Thymus (tissue), 11 donors: ENCODE data around the gene STARD9. TPM values are rescaled to one million over a fixed set of nuclear protein-coding genes. Genes with fewer than 3 reads are reported as not detected.

Source experiments
- DNase-seq, 9 donors: peaks; one replicate each; pipeline ENCODE4 v3.0.0-alpha.2; 2013; ENCODE audit warnings: low spot score in 9 of 9, low read depth in 6 of 9, missing footprints in 1 of 9
- H3K27ac ChIP-seq, 2 donors: one replicate each; pipeline ENCODE4 v1.5.1; 2013; ENCODE audit warnings: control low read depth in 1 of 2, low read depth in 1 of 2, low read length in 1 of 2, mild to moderate bottlenecking in 1 of 2, moderate library complexity in 1 of 2
- H3K27me3 ChIP-seq, 2 donors: one replicate each; pipeline ENCODE4 v1.5.1; 2013; ENCODE audit warnings: low read length in 1 of 2; ENCODE audit not compliant: control insufficient read depth in 2 of 2, insufficient read depth in 1 of 2
- H3K36me3 ChIP-seq, 2 donors: one replicate each; pipeline ENCODE4 v1.5.1; 2013; ENCODE audit warnings: low read length in 1 of 2, mild to moderate bottlenecking in 1 of 2, moderate library complexity in 1 of 2; ENCODE audit not compliant: control insufficient read depth in 2 of 2, insufficient read depth in 2 of 2
- H3K4me1 ChIP-seq, 2 donors: one replicate each; pipeline ENCODE4 v1.5.1; 2013; ENCODE audit warnings: low read length in 2 of 2; ENCODE audit not compliant: control insufficient read depth in 2 of 2, insufficient read depth in 2 of 2
- H3K4me3 ChIP-seq, 2 donors: one replicate each; pipeline ENCODE4 v1.5.1; 2013; ENCODE audit warnings: low read length in 2 of 2, control low read depth in 1 of 2, mild to moderate bottlenecking in 1 of 2
- H3K9me3 ChIP-seq, 2 donors: one replicate each; pipeline ENCODE4 v1.5.1; 2013; ENCODE audit warnings: low read length in 1 of 2, mild to moderate bottlenecking in 1 of 2; ENCODE audit not compliant: control insufficient read depth in 2 of 2, insufficient read depth in 1 of 2
- WGBS: extraction: QIAGEN DNeasy Blood & Tissue Kit; methylation state at CpG from one replicate; pipeline ENCODE4 v1.1.7; 2013; 5-methylcytosine and 5-hydroxymethylcytosine counted together
- polyA plus RNA-seq: library from polyadenylated mRNA; stranded (reverse); fragments of 200-250 nt; gene quantifications from one replicate; pipeline ENCODE4 v1.2.3, GENCODE V29; 2013
- total RNA-seq: library from RNA; stranded (reverse); fragments of 120-200 nt; gene quantifications from one replicate; pipeline ENCODE4 v1.2.4, GENCODE V29; 2013
- donor health status: healthy.

STARD9 gene
- total and polyA plus RNA-seq, 2 donors = 4.4 to 7.8 TPM

GRCh38 chr15:42712584-42712983 lies 137.2 kb downstream of the STARD9 start:
- Histone ChIP-seq H3K9me3 (no peaks in the 10 kb centered on the region), H3K4me3 (no peak overlapping the region), H3K27ac (no peak overlapping the region), H3K4me1 (no peaks in the 10 kb centered on the region), H3K27me3 (no peaks in the 10 kb centered on the region), H3K36me3 (no peaks in the 10 kb centered on the region)
- WGBS = 93% methylated on average over 4 of the region's 4 CpGs
- no peak for DNase-seq

DNA sequence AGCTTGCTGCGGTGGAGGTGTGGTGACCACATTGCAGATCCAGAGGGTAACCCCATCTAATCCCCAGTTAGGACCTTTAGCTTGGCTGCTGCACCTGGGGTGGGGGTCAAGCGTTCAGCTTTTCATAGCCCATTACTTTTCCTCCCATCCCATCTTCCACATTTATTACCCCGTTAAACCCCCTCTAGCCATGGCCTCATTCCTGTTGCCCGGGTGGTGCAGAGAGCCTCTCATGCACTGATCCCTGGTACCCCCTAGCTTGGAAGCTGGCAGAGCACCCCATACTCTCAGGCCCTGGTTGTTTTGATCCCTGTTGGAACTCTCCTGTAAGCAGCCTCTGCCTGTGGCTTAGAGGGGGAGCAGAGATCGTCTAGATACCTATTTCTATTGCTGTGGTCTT lies 140.7 kb downstream of the STARD9 start:
- no peaks in the 10 kb centered on the region for H3K27me3 ChIP-seq
- 99% methylated on average over 5 of the region's 5 CpGs for WGBS
- no peak for DNase-seq
- H3K36me3 ChIP-seq = peaks cover 20 to 23% of the 10 kb centered on the region in 2 donors
- no peaks in the 10 kb centered on the region for H3K4me1 ChIP-seq
- H3K9me3 ChIP-seq = no peaks in the 10 kb centered on the region
- no peak overlapping the region for H3K27ac ChIP-seq
- H3K4me3 ChIP-seq = no peak overlapping the region

- no peak for DNase-seq
- Histone ChIP-seq H3K9me3 (no peaks in the 10 kb centered on the region), H3K36me3 (peaks cover 20 to 23% of the 10 kb centered on the region in 2 donors), H3K27me3 (no peaks in the 10 kb centered on the region), H3K4me3 (no peak overlapping the region), H3K4me1 (no peaks in the 10 kb centered on the region), H3K27ac (no peak overlapping the region)
- 99% methylated on average over 2 of the region's 2 CpGs for WGBS
Measured at GRCh38 chr15:42716626-42717025, 141.2 kb downstream of the STARD9 start.

- Histone ChIP-seq H3K36me3 (peaks cover 38 to 41% of the 10 kb centered on the region in 2 donors), H3K9me3 (no peaks in the 10 kb centered on the region), H3K4me1 (no peaks in the 10 kb centered on the region), H3K4me3 (no peak overlapping the region), H3K27ac (no peak overlapping the region), H3K27me3 (no peaks in the 10 kb centered on the region)
- WGBS = 82% methylated on average over 6 of the region's 6 CpGs
- no peak for DNase-seq
Measured at GRCh38 chr15:42719043-42719442, 143.6 kb downstream of the STARD9 start.

DNA sequence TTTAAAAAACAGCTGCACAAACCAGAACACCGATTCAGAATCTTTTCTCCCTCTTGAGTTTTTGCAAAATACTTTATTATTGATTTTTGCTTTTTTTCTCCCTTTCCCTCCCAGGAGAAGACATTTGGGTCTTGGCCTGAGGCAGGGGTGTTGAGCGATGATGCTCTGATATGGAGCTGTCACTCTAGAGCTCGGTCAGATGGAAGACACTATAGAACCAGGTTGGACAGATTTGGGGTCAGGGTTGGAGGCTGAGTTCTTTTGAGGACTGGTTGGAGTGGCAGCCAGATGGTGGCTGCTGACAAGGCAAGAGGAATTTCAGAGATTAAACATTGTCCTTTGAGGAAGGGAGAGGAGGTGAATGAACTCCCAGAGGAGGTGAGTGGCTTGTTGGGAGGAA lies 144.7 kb downstream of the STARD9 start:
- H3K9me3 ChIP-seq = no peaks in the 10 kb centered on the region
- no peak for DNase-seq
- peaks cover 48 to 51% of the 10 kb centered on the region in 2 donors for H3K36me3 ChIP-seq

DNA sequence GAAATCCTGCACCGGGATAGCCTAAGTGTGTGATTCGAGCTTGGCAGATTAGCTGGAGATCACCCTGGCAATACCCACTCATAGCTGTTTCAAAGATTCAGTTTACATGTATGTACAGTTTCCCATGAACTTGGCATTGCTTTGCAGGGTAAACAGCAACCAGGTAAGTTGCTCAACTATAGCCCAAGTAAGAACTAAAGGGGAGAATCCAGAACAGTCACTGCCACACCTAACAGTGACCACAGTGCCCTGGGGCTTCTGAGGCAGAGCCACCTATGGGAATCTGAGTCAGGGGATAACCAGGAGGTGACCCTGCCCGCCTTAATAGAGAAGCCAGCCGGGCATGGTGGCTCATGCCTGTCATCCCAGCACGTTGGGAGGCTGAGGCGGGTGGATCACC lies 145.6 kb downstream of the STARD9 start:
- no peak overlapping the region for H3K4me3 ChIP-seq
- 88% methylated on average over 6 of the region's 6 CpGs for WGBS
- no peak for DNase-seq
- no peak overlapping the region for H3K27ac ChIP-seq
- H3K9me3 ChIP-seq = no peaks in the 10 kb centered on the region
- H3K36me3 ChIP-seq = peaks cover 56 to 61% of the 10 kb centered on the region in 2 donors
- no peaks in the 10 kb centered on the region for H3K27me3 ChIP-seq
- no peaks in the 10 kb centered on the region for H3K4me1 ChIP-seq

More for the DNA sequence above, 144.7 kb downstream of the STARD9 start:
- Histone ChIP-seq H3K27ac (no peak overlapping the region), H3K4me3 (no peak overlapping the region), H3K4me1 (no peaks in the 10 kb centered on the region), H3K27me3 (no peaks in the 10 kb centered on the region)
- WGBS = 95% methylated on average over 3 of the region's 3 CpGs

DNA sequence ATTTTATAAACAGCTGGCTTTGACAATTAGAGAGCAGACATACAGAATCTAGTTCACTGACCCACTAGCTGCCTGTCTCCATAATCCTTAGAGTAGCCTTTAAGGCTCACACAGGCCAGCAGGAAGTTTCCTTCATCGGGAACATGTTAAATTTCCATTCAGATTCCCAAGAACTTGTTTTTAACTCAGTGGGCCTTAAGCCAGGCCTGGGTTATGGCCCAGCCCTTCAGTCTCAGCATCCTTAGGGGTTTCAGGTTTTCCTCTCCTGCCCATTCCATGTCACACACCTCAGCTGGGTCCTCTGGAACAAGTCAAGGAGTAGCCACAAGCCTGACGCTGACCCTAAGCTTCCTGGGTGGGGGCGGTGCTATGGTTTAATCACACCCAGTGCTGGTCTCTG lies 146.5 kb downstream of the STARD9 start:
- peaks cover 65 to 69% of the 10 kb centered on the region in 2 donors for H3K36me3 ChIP-seq
- H3K9me3 ChIP-seq = no peaks in the 10 kb centered on the region
- H3K27me3 ChIP-seq = no peaks in the 10 kb centered on the region
- no peaks in the 10 kb centered on the region for H3K4me1 ChIP-seq
- 80% methylated on average over 3 of the region's 3 CpGs for WGBS
- no peak overlapping the region for H3K4me3 ChIP-seq
- no peak for DNase-seq
- no peak overlapping the region for H3K27ac ChIP-seq

DNA sequence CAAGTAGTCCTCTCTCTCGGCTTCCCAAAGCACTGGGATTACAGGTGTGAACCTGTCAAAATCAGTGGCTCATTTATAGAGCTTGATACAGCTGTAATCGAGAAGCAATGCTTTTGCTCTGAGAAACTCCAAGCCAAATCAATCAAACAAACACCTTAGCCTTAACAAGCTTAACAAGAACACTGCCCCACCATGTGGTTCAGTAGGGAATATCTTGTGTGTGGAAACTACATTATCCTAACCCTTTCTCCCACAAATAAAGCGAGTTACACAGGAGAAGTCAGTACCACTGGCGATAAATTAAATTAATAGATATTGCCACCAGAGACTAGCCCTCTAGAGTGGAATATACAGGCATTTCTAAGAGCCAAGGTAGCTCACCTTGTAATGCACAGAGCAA lies 147.7 kb downstream of the STARD9 start:
- Histone ChIP-seq H3K27me3 (no peaks in the 10 kb centered on the region), H3K36me3 (peaks cover 77 to 79% of the 10 kb centered on the region in 2 donors), H3K27ac (no peak overlapping the region), H3K9me3 (no peaks in the 10 kb centered on the region), H3K4me3 (no peak overlapping the region), H3K4me1 (no peaks in the 10 kb centered on the region)
- no peak for DNase-seq
- WGBS = 95% methylated on average over 4 of the region's 4 CpGs

DNA sequence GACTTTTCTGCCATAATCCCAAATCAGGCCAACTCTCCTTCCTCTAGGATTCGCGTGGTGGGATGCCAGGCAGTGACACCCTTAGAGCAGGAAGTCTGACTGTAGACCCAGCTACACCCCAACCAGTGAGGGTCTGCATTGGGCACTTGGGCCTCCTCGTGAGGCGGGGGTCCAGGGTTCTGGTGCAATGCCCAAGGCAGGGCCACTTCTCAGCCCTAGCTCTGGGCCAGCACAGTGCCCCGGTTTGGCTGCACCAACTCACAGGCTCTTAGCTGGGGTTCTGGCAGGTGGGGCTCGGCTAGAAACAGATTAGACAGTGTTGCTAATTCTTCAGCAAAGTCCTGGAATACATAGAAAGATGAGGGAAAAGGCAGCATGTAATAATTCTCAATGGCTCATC lies 148.9 kb downstream of the STARD9 start:
- WGBS = 97% methylated on average over 6 of the region's 6 CpGs
- DNase-seq = no peak
- no peaks in the 10 kb centered on the region for H3K9me3 ChIP-seq

More for the DNA sequence above, 148.9 kb downstream of the STARD9 start:
- peaks cover 77 to 81% of the 10 kb centered on the region in 2 donors for H3K36me3 ChIP-seq
- no peak overlapping the region for H3K27ac ChIP-seq
- H3K4me1 ChIP-seq = no peaks in the 10 kb centered on the region
- no peaks in the 10 kb centered on the region for H3K27me3 ChIP-seq
- H3K4me3 ChIP-seq = no peak overlapping the region
